ENCODE data around the gene AKAP6.

Gene AKAP6

GRCh38 chr14:32546246-32546645, 217.1 kb downstream of the AKAP6 start:
- Mint-ChIP-seq H3K4me3 (no peak overlapping the region), H3K27ac (no peak overlapping the region)
- no peak for TF ChIP-seq CTCF (IDR thresholded peaks at IDR 0.05; ENCODE audit: unreplicated experiment in 3 of 3)

GRCh38 chr14:32552766-32553165, 223.7 kb downstream of the AKAP6 start:
- Mint-ChIP-seq H3K27me3 (ENCODE audit: low read depth) (no peaks in the 10 kb centered on the region), H3K9me3 (no peaks in the 10 kb centered on the region), H3K4me1 (peaks cover 15% of the 10 kb centered on the region), H3K27ac (no peak overlapping the region), H3K4me3 (no peak overlapping the region), H3K36me3 (ENCODE audit: low read depth) (no peaks in the 10 kb centered on the region)
- no peak for TF ChIP-seq CTCF (IDR thresholded peaks at IDR 0.05; ENCODE audit: unreplicated experiment in 3 of 3)

More at GRCh38 chr14:32546246-32546645, 217.1 kb downstream of the AKAP6 start:
- H3K36me3 Mint-ChIP-seq (ENCODE audit: low read depth), result no peaks in the 10 kb centered on the region
- H3K9me3 Mint-ChIP-seq, result no peaks in the 10 kb centered on the region
- H3K4me1 Mint-ChIP-seq, result peaks cover 12% of the 10 kb centered on the region
- no peaks in the 10 kb centered on the region for H3K27me3 Mint-ChIP-seq (ENCODE audit: low read depth)

GRCh38 chr14:32559048-32559447, 229.9 kb downstream of the AKAP6 start:
- no peak for TF ChIP-seq CTCF (IDR thresholded peaks at IDR 0.05; ENCODE audit: unreplicated experiment in 3 of 3)
- Mint-ChIP-seq H3K27ac (no peak overlapping the region), H3K4me1 (peaks cover 5% of the 10 kb centered on the region), H3K4me3 (no peak overlapping the region), H3K36me3 (ENCODE audit: low read depth) (no peaks in the 10 kb centered on the region), H3K9me3 (no peaks in the 10 kb centered on the region), H3K27me3 (ENCODE audit: low read depth) (no peaks in the 10 kb centered on the region)

- TF ChIP-seq CTCF (IDR thresholded peaks at IDR 0.05; ENCODE audit: unreplicated experiment in 3 of 3), result no peak
- H3K27me3 Mint-ChIP-seq (ENCODE audit: low read depth), result no peaks in the 10 kb centered on the region
- H3K9me3 Mint-ChIP-seq, result no peaks in the 10 kb centered on the region
- peaks cover 11% of the 10 kb centered on the region for H3K4me1 Mint-ChIP-seq
- no peak overlapping the region for H3K27ac Mint-ChIP-seq
- H3K36me3 Mint-ChIP-seq (ENCODE audit: low read depth), result no peaks in the 10 kb centered on the region
- H3K4me3 Mint-ChIP-seq, result no peak overlapping the region
These were observed 230.5 kb downstream of the AKAP6 start for GRCh38 chr14:32559590-32559989.

DNA sequence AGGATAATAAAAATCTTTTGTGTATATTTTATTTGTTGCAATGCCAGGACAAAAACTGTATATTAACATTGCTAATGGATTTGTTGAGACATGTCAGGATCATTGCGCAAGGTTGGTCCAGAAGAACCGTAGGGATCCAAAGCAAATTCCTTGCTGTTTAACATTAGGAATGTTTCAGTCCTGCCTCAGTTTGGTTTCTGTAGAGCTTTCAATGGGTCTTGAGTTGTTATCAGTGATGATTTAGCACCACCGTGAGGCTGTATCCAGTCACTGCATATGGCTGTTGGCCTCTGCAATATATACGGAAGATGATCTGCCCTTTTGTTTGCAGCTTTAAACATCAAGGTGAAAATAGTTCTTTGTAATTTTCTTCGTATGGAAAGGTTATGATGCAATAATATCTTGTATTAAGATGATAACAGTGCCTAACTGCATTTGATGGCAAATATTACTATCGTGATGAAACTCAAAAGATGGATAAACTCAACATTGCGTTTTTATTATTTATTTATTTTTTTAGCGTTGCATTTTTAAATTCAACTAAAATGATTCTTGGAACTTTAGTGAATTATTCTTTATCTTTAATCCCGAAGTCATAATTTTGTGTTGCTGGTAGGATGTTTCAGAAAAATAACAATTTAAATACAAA, 231.2 kb downstream of the AKAP6 start:
- H3K9me3 Mint-ChIP-seq, result no peaks in the 10 kb centered on the region
- H3K27me3 Mint-ChIP-seq (ENCODE audit: low read depth), result no peaks in the 10 kb centered on the region
- H3K27ac Mint-ChIP-seq, result no peak overlapping the region
- H3K36me3 Mint-ChIP-seq (ENCODE audit: low read depth), result no peaks in the 10 kb centered on the region
- TF ChIP-seq CTCF (IDR thresholded peaks at IDR 0.05; ENCODE audit: unreplicated experiment in 3 of 3), result peak; percentile 91 to 98 (median 94)
- H3K4me3 Mint-ChIP-seq, result no peak overlapping the region
- peaks cover 18% of the 10 kb centered on the region for H3K4me1 Mint-ChIP-seq

DNA sequence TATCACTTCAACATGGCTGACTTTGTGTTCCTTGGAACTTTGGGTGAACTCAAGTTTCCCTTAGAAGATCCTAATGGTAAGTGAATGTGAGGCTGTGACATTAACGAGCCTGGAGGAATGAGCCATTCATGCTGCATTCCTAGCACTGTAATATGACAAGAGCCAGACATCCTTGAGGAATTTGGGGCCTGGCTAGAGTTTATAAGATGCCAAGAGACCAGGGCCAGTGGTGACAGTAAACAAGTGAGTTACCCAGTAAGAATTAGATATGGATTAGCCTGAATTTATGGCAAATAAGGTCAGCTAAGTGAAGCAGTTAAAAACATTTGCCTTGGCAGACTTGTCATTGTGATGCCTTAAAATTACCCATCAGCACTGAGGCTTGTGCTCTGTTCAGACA, 232.4 kb downstream of the AKAP6 start:
- Mint-ChIP-seq H3K4me1 (peaks cover 21% of the 10 kb centered on the region), H3K9me3 (no peaks in the 10 kb centered on the region), H3K27ac (peak overlapping the region in 2 of 3 experiments; percentile 23 to 28), H3K4me3 (no peak overlapping the region), H3K27me3 (ENCODE audit: low read depth) (no peaks in the 10 kb centered on the region), H3K36me3 (ENCODE audit: low read depth) (no peaks in the 10 kb centered on the region)
- TF ChIP-seq CTCF (IDR thresholded peaks at IDR 0.05; ENCODE audit: unreplicated experiment in 3 of 3), result no peak
